ENCODE data around the gene NPSR1.

GRCh38 chr7:34687529-34687928, 29.5 kb downstream of the NPSR1 start:
- TF ChIP-seq, protein P1, sequence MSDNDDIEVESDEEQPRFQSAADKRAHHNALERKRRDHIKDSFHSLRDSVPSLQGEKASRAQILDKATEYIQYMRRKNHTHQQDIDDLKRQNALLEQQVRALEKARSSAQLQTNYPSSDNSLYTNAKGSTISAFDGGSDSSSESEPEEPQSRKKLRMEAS (IDR thresholded peaks at IDR 0.05), result no peak
- TF ChIP-seq, protein P2, sequence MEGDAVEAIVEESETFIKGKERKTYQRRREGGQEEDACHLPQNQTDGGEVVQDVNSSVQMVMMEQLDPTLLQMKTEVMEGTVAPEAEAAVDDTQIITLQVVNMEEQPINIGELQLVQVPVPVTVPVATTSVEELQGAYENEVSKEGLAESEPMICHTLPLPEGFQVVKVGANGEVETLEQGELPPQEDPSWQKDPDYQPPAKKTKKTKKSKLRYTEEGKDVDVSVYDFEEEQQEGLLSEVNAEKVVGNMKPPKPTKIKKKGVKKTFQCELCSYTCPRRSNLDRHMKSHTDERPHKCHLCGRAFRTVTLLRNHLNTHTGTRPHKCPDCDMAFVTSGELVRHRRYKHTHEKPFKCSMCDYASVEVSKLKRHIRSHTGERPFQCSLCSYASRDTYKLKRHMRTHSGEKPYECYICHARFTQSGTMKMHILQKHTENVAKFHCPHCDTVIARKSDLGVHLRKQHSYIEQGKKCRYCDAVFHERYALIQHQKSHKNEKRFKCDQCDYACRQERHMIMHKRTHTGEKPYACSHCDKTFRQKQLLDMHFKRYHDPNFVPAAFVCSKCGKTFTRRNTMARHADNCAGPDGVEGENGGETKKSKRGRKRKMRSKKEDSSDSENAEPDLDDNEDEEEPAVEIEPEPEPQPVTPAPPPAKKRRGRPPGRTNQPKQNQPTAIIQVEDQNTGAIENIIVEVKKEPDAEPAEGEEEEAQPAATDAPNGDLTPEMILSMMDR (IDR thresholded peaks at IDR 0.05; ENCODE audit: low read depth, low read length, missing input control), result no peak
- TF ChIP-seq, protein P3, sequence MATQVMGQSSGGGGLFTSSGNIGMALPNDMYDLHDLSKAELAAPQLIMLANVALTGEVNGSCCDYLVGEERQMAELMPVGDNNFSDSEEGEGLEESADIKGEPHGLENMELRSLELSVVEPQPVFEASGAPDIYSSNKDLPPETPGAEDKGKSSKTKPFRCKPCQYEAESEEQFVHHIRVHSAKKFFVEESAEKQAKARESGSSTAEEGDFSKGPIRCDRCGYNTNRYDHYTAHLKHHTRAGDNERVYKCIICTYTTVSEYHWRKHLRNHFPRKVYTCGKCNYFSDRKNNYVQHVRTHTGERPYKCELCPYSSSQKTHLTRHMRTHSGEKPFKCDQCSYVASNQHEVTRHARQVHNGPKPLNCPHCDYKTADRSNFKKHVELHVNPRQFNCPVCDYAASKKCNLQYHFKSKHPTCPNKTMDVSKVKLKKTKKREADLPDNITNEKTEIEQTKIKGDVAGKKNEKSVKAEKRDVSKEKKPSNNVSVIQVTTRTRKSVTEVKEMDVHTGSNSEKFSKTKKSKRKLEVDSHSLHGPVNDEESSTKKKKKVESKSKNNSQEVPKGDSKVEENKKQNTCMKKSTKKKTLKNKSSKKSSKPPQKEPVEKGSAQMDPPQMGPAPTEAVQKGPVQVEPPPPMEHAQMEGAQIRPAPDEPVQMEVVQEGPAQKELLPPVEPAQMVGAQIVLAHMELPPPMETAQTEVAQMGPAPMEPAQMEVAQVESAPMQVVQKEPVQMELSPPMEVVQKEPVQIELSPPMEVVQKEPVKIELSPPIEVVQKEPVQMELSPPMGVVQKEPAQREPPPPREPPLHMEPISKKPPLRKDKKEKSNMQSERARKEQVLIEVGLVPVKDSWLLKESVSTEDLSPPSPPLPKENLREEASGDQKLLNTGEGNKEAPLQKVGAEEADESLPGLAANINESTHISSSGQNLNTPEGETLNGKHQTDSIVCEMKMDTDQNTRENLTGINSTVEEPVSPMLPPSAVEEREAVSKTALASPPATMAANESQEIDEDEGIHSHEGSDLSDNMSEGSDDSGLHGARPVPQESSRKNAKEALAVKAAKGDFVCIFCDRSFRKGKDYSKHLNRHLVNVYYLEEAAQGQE (IDR thresholded peaks at IDR 0.05), result no peak
- TF ChIP-seq JUND (IDR thresholded peaks at IDR 0.05), result no peak
- TF ChIP-seq EGR1 (IDR thresholded peaks at IDR 0.05; ENCODE audit: low read depth in 2 of 2), result no peak
- no peak for TF ChIP-seq ZBTB33 (IDR thresholded peaks at IDR 0.05)
- TF ChIP-seq YY1 (IDR thresholded peaks at IDR 0.05), result no peak
- TF ChIP-seq SP1 (IDR thresholded peaks at IDR 0.05), result no peak
- TF ChIP-seq TAF1 (conservative IDR thresholded peaks at IDR 0.05), result no peak
- no peak for TF ChIP-seq HNF4G (IDR thresholded peaks at IDR 0.05)
- TF ChIP-seq, protein P4, sequence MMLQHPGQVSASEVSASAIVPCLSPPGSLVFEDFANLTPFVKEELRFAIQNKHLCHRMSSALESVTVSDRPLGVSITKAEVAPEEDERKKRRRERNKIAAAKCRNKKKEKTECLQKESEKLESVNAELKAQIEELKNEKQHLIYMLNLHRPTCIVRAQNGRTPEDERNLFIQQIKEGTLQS (IDR thresholded peaks at IDR 0.05), result no peak
- TF ChIP-seq GABPA (IDR thresholded peaks at IDR 0.05 in 1 of 2, conservative IDR thresholded peaks at IDR 0.05 in 1 of 2), result no peak
